Gastrocnemius medialis (tissue), 4 donors: ENCODE data around the gene CHST10.

ENCODE experiments used
- CTCF ChIP-seq, 5 experiments: fragments of 450-650 bp in 3 of 5; fragments of 200-600 bp in 2 of 5; sonication (generic) in 2 of 5; IDR thresholded peaks in 4 of 5; conservative IDR thresholded peaks in 1 of 5; 1 replicate in 4 of 5; 2 replicates in 1 of 5; pipeline ENCODE4 v1.5.1; 2016 to 2019; ENCODE audit warnings: antibody characterized with exemption in 5 of 5, mild to moderate bottlenecking in 3 of 5, moderate library complexity in 3 of 5
- POLR2A ChIP-seq, 2 donors: fragments of 450-650 bp; IDR thresholded peaks; one replicate each; pipeline ENCODE4 v1.6.1; 2017; ENCODE audit warnings: antibody characterized with exemption in 2 of 2, mild to moderate bottlenecking in 2 of 2, moderate library complexity in 2 of 2

GRCh38 chr2:100416935-100417710, at the start of gene CHST10:
- no peak for TF ChIP-seq POLR2A (IDR thresholded peaks at IDR 0.05)
- TF ChIP-seq CTCF (IDR thresholded peaks at IDR 0.05 in 4 of 5, conservative IDR thresholded peaks at IDR 0.05 in 1 of 5), result no peak
